GM04504 (cell line): ENCODE results near the gene DUSP28.
"Not testable (repeated sequence)": the region's sequence is repeated elsewhere in the genome, so short reads cannot be mapped to it uniquely, and the experiment has no call there.

Experiments used
- DNase-seq: peaks from one replicate; pipeline ENCODE4 v3.0.0-alpha.2; 2012; ENCODE audit warnings: low read depth

Gene DUSP28

DNA sequence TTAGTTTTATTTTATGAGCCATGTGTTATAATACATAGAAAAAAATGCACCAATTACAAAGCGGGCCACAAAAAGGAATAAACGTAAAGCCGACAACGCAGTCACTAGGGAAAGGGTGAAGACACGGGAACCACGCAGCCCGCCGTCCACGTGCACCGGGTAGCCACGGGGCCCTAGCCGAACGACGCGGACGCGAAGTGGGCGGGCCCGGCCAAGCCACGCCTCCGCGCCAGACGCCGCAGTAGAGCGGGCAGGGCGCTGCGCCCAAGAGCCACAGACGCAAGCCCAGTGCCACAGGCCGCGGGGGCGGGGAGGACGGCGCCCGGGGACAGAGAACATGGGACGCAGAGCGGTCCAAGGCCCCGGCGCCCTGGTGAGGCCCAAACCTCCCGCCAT, at the start of gene DUSP28:
Gene DUSP28, plus strand, starts transcription at position 274 of the 396 bp plus-strand sequence. CDS start 328 bp downstream, outside the sequence.
- DNase-seq = peak; percentile 62

DNA sequence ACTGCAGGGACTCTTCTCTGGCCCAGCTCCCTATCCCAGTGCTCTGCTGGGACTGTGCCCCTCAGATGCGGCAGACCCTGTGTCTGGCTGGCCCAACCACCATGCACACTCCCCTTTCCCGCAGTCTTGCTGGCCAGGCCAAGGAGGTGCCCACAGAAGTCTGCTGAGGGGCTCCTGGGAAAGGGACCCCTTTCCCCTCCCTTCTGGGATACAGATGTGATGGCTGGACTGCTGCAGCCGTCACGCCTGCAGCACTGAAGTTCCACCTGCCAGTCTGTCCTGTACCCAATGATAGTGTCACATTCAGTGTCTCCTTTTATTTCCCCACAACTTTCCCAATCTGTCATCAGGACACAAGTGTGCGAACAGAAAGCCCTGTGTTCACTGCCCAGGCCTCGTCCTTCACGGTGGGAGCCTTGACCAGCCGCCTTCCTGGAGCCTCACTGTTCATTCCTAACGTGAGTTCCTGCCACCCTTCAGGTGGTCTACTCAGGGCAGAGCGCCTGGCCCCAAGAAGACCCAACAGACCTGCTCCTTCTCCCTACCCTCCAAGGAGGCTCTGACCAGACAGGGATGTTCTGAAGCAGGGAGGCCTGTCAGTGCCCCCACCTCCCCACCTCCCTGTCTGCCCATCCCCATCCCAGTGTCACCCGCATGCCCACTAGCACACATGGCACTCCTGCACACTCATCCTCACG, 49.5 kb upstream of the DUSP28 start:
- no peak for DNase-seq

GRCh38 chr2:240511351-240512108, 48.6 kb upstream of the DUSP28 start:
- no peak for DNase-seq

- no peak for DNase-seq
Measured at GRCh38 chr2:240512109-240512485, 48.1 kb upstream of the DUSP28 start.

DNA sequence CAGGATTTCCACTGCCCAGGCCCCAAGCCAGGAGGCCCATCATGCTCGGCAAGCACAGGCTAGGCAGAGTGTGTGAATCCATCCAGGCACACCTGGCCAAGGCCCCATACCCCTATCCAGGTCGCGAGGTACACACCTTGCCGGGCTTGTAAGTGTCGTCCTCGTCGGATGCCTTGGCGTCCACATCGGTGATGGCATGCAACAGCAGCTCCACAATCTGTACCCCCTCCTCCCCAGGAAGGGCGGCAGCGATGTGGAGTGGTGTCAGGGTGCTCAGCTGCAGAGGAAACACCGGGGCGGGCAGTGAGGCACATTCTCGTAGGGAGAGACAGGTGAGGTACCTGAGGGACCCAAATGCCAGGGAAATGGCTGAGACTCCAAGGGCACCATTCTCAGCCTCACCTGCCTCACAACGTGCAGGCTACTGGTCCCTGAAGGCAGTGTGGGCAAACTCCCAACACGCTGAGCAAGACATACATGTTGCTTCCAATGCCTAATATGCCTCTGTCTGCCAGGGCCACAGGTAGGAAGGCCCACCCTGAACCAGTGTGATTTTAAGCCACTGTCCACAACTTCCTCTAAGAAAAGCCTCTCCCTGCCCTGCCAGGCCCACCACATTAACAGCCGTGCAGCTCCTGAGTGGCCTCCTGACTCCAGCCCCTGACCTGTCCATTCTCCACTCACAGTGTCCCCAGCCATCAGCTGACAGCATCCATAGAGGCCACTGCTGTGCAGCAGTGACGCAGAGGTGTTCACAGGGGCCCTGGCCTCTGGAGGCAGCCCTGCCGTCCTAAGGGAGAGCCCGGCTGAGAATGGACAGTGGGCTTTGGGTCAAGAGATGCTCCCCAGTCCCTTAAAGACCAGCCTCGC, 47.3 kb upstream of the DUSP28 start:
- no peak for DNase-seq

GRCh38 chr2:240513549-240514287, 46.4 kb upstream of the DUSP28 start:
- peak; percentile 61 for DNase-seq

GRCh38 chr2:240514631-240515030, 45.5 kb upstream of the DUSP28 start:
- no peak for DNase-seq

GRCh38 chr2:240517342-240517741, 42.8 kb upstream of the DUSP28 start:
- DNase-seq = no peak

- no peak for DNase-seq
Measured at GRCh38 chr2:240518981-240519380, 41.2 kb upstream of the DUSP28 start.

- DNase-seq = peak; percentile 2
Measured at GRCh38 chr2:240519396-240520129, 40.6 kb upstream of the DUSP28 start.

DNA sequence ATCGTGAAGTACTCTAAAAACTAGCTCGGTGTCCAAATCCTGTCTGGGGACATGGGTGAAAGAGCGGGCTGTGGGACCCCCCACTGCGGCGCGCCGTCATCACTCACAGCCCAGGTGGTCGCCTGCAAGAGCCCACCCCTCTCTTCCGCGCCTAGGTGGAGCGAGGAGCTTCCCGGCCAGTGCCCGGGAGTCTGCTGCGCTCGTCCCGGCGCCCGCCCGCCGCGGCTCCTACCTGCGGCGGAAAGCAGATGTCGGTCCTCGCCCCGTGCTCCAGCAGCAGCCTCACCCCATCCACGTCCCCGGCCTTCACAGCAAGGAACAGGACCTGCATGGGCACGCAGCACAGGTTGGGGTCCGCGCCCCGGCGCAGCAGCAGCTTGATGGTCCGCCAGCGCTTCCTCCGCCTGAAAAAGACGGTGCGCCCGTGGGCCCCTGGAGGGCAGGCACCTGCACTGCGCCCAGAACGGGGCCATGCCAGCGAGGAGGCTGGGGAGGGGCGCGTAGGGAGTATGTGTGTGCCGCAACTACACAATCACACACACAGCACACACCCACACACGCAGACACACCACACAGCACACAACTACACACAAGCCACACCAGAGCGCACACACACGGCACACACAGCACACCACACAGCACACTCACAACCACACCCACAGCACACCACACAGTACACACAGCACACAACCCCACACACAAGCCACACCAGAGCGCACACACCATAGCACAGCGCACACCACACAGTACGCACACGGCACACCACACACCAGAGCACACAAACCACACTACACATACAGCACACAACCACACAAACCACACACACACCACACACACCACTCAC, 39.8 kb upstream of the DUSP28 start:
- DNase-seq = no peak

- no peak for DNase-seq
Measured at GRCh38 chr2:240520974-240521350, 39.2 kb upstream of the DUSP28 start.

GRCh38 chr2:240521885-240522284, 38.3 kb upstream of the DUSP28 start:
- not testable (repeated sequence) for DNase-seq

GRCh38 chr2:240522406-240522805, 37.8 kb upstream of the DUSP28 start:
- DNase-seq = no peak

DNA sequence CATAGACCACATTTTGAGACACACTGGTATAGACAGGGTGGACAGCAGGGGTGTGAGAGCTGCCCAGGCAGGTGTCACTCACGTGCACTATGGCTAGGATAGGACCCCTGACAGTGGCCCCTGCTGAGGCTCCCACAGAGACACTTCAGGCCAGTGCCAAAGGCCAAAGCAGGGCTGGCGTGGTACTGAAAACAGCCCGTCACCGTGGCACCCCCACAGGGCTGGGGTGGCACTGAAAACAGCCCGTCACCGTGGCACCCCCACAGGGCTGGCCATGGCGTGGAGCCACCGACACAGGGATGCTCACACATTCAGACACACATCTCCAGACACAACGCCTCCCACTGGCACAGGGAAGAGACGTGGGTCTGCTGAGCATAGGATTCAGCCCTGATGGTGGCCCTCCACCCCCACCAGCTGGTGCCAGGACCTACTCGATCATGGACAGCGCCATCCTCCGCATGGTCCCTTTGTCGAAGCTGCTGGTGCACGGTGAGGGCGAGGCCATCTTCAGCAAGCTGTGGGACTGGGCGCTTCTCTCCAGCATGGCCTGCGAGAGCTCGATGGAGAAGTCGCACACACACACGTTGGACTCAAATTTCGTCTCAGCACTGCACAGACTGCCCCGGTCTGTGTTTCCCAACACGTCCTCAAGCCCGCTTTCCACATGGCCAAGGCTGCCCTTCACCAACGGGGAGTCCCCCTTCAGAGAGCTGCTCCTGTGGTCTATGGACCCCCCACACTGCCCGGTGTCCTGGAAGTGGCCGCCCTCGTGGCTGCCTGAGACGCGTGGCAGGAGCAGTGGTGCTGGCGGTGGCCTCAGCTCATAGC, 36.5 kb upstream of the DUSP28 start:
- no peak for DNase-seq

- no peak for DNase-seq
Measured at GRCh38 chr2:240524963-240525718, 35.0 kb upstream of the DUSP28 start.

GRCh38 chr2:240525802-240526201, 34.4 kb upstream of the DUSP28 start:
- DNase-seq = no peak

DNA sequence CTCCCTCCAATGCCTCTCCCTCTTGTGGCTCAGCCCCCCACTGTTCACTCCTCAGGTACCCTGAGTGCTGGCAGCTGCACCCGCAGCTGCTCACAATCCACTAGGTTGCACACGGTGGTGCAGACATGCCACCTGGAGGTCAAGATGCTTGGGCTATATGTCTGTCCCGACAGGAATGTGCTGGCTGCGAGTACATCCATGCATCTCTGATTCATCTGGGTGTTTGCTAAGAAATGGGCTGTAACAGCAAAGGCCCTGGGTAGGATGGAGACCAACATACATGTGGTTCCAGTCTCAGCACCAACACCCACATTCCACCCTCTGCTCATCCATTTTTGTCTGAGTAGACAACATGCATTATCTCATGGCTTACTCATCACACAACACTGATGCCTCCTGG, 33.6 kb upstream of the DUSP28 start:
- DNase-seq = no peak
